HL-60 (cell line): ENCODE measurements around the gene RFX1.
"Not testable (repeated sequence)": the region's sequence is repeated elsewhere in the genome, so short reads cannot be mapped to it uniquely, and the experiment has no call there.

Source experiments
- DNase-seq, 2 experiments: peaks; one replicate each; pipeline ENCODE4 v3.0.0-alpha.2; 2010 to 2020; ENCODE audit warnings: low read depth in 1 of 2, low spot score in 1 of 2
- H3K27ac ChIP-seq: fragments of 250-450 bp; sonication (Bioruptor Pico); replicated peaks from 2 replicates; pipeline ENCODE4 v1.5.1; 2020; ENCODE audit warnings: mild to moderate bottlenecking, moderate library complexity
- H3K27me3 ChIP-seq: fragments of 250-450 bp; sonication (Bioruptor Pico); 2 replicates; pipeline ENCODE4 v1.5.1; 2021; ENCODE audit warnings: mild to moderate bottlenecking, moderate library complexity; ENCODE audit not compliant: insufficient read depth, poor library complexity, severe bottlenecking
- H3K4me3 ChIP-seq: replicated peaks from 2 replicates; pipeline ENCODE4 v1.5.1; 2011; ENCODE audit warnings: mild to moderate bottlenecking, control low read depth, low read length; ENCODE audit not compliant: insufficient read depth
- GABPA ChIP-seq: IDR thresholded peaks from 2 replicates; pipeline ENCODE4 v1.6.1; 2012; ENCODE audit warnings: low read depth
- POLR2AphosphoS5 ChIP-seq: IDR thresholded peaks from 2 replicates; pipeline ENCODE4 v1.6.1; 2012; ENCODE audit warnings: low read depth
- SPI1 ChIP-seq: IDR thresholded peaks from 2 replicates; pipeline ENCODE4 v1.6.1; 2012; ENCODE audit warnings: low read depth, mild to moderate bottlenecking, borderline replicate concordance
- TF ChIP-seq, protein P1 (sequence below): IDR thresholded peaks from 2 replicates; pipeline ENCODE4 v1.6.1; 2012; ENCODE audit warnings: low read depth; ENCODE audit not compliant: insufficient replicate concordance
- TF ChIP-seq, protein P2 (sequence below): IDR thresholded peaks from one replicate; pipeline ENCODE4 v1.5.1; 2011; ENCODE audit warnings: low read length, control low read depth, inconsistent platforms; ENCODE audit not compliant: insufficient read depth

RFX1 gene

DNA sequence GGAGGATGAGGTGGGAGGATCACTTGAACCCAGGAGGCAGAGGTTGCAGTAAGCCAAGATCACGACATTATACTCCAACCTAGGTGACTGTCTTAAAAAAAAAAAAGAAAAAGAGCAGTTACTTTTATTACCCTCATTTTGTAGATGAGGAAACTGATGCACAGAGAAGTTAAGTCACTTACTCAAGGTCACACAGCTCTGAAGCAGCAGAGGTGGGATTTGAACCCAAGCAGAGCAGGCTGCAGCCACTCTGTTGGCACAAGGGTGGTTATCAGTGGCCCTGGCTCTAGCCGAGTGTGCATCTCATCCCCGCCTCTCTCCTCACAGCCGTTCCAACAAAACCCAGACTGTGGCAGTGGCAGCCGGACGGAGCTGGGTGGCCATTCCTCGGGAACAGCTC is 33.1 kb upstream of the RFX1 start:
- Histone ChIP-seq H3K27ac (no peak overlapping the region), H3K27me3 (no peaks in the 10 kb centered on the region), H3K4me3 (no peak overlapping the region)
- TF ChIP-seq, protein P1, sequence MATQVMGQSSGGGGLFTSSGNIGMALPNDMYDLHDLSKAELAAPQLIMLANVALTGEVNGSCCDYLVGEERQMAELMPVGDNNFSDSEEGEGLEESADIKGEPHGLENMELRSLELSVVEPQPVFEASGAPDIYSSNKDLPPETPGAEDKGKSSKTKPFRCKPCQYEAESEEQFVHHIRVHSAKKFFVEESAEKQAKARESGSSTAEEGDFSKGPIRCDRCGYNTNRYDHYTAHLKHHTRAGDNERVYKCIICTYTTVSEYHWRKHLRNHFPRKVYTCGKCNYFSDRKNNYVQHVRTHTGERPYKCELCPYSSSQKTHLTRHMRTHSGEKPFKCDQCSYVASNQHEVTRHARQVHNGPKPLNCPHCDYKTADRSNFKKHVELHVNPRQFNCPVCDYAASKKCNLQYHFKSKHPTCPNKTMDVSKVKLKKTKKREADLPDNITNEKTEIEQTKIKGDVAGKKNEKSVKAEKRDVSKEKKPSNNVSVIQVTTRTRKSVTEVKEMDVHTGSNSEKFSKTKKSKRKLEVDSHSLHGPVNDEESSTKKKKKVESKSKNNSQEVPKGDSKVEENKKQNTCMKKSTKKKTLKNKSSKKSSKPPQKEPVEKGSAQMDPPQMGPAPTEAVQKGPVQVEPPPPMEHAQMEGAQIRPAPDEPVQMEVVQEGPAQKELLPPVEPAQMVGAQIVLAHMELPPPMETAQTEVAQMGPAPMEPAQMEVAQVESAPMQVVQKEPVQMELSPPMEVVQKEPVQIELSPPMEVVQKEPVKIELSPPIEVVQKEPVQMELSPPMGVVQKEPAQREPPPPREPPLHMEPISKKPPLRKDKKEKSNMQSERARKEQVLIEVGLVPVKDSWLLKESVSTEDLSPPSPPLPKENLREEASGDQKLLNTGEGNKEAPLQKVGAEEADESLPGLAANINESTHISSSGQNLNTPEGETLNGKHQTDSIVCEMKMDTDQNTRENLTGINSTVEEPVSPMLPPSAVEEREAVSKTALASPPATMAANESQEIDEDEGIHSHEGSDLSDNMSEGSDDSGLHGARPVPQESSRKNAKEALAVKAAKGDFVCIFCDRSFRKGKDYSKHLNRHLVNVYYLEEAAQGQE, result no peak
- TF ChIP-seq POLR2AphosphoS5 (no peak), SPI1 (no peak), GABPA (no peak)
- TF ChIP-seq, protein P2, sequence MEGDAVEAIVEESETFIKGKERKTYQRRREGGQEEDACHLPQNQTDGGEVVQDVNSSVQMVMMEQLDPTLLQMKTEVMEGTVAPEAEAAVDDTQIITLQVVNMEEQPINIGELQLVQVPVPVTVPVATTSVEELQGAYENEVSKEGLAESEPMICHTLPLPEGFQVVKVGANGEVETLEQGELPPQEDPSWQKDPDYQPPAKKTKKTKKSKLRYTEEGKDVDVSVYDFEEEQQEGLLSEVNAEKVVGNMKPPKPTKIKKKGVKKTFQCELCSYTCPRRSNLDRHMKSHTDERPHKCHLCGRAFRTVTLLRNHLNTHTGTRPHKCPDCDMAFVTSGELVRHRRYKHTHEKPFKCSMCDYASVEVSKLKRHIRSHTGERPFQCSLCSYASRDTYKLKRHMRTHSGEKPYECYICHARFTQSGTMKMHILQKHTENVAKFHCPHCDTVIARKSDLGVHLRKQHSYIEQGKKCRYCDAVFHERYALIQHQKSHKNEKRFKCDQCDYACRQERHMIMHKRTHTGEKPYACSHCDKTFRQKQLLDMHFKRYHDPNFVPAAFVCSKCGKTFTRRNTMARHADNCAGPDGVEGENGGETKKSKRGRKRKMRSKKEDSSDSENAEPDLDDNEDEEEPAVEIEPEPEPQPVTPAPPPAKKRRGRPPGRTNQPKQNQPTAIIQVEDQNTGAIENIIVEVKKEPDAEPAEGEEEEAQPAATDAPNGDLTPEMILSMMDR, result no peak
- DNase-seq, result no peak

DNA sequence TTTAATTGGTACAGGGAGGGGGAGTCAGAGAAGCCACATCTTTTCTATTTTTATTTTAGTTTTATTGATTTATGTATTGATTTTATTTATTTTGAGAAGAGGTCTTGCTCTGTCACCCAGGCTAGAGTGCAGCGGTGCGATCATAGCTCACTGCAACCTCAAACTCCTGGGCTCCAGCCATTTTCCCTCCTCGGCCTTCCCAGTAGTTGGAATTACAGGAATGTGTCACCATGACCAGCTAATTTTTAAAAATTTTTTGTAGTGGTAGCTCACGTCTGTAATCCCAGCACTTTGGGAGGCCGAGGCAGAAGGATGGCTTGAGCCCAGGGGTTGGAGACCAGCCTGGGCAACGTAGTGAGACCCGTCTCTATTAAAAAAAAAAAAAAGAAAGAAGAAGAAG is 29.6 kb upstream of the RFX1 start:
- TF ChIP-seq, protein P2, result no peak
- TF ChIP-seq SPI1, result no peak
- no peak for TF ChIP-seq POLR2AphosphoS5
- TF ChIP-seq, protein P1, result no peak
- TF ChIP-seq GABPA, result no peak
- Histone ChIP-seq H3K27ac (no peak overlapping the region), H3K4me3 (no peak overlapping the region), H3K27me3 (no peaks in the 10 kb centered on the region)
- DNase-seq, result no peak

DNA sequence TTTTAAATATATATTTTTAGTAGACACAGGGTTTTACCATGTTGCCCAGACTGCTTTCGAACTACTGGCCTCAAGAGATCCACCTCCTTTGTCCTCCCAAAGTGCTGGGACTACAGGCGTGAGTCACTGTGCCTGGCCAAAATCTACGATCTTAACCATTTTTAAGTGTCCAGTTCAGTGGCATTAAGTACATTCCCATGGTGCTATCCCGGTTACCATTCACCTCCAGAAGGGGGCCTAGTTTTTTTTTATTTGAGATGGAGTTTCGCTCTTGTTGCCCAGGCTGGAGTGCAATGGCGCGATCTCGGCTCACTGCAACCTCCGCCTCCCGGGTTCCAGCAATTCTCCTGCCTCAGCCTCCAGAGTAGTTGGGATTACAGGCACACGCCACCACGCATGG is 29.0 kb upstream of the RFX1 start:
- DNase-seq, H3K27ac ChIP-seq, H3K4me3 ChIP-seq, H3K27me3 ChIP-seq: not testable (repeated sequence)

DNA sequence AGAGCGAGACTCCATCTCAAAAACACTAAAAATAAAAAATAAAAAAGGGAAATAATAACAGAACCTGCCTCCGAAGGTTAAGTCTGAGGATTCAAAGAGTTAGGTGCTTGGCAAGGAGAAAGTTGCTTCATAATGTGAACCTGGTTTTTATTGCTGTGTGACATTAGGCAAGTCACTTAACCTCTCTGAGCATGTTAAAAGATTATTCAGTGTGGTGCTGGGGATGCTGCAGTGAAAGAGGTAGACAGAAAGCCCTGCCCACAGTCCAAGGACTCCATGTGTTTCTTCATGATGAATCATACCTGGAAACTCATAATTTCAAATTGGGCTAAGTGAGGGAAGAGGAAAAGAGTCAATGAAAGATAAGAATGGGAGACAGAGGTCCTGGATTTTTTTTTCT is 27.8 kb upstream of the RFX1 start:
- TF ChIP-seq POLR2AphosphoS5 (no peak), SPI1 (no peak), GABPA (no peak)
- TF ChIP-seq, protein P1, result no peak
- TF ChIP-seq, protein P2, result no peak
- no peaks in the 10 kb centered on the region for H3K27me3 ChIP-seq
- H3K27ac ChIP-seq, result no peak overlapping the region
- H3K4me3 ChIP-seq, result no peak overlapping the region
- no peak for DNase-seq
